Measurements from ENCODE around the gene KLK6.

KLK6 gene

GRCh38 chr19:50947123-50947522 lies 22.3 kb downstream of the KLK6 start:
- DNase-seq: no peak

GRCh38 chr19:50944795-50945194 lies 24.6 kb downstream of the KLK6 start:
- DNase-seq: no peak

- no peak for DNase-seq
Measured at GRCh38 chr19:50943074-50943828, 26.1 kb downstream of the KLK6 start.

GRCh38 chr19:50939596-50939995 lies 29.8 kb downstream of the KLK6 start:
- DNase-seq: no peak

- peak; percentile 34 for DNase-seq
Measured at GRCh38 chr19:50933640-50934039, 35.8 kb downstream of the KLK6 start.

- no peak for DNase-seq
Measured at GRCh38 chr19:50932690-50933083, 36.7 kb downstream of the KLK6 start.

GRCh38 chr19:50932018-50932689 lies 37.2 kb downstream of the KLK6 start:
- no peak for DNase-seq

GRCh38 chr19:50931023-50931422 lies 38.4 kb downstream of the KLK6 start:
- no peak for DNase-seq

- DNase-seq: no peak
Measured at GRCh38 chr19:50928831-50929230, 40.6 kb downstream of the KLK6 start.

- no peak for DNase-seq
Measured at GRCh38 chr19:50926144-50926543, 43.2 kb downstream of the KLK6 start.

GRCh38 chr19:50925734-50926133 lies 43.7 kb downstream of the KLK6 start:
- no peak for DNase-seq

GRCh38 chr19:50924586-50924985 lies 44.8 kb downstream of the KLK6 start:
- DNase-seq: no peak

GRCh38 chr19:50922317-50922853 lies 47.0 kb downstream of the KLK6 start:
- peak; percentile 90 for DNase-seq

GRCh38 chr19:50921426-50922316 lies 47.7 kb downstream of the KLK6 start:
- DNase-seq: no peak

GRCh38 chr19:50916069-50916468 lies 53.3 kb downstream of the KLK6 start:
- no peak for DNase-seq

- DNase-seq: no peak
Measured at GRCh38 chr19:50912727-50913716, 56.4 kb downstream of the KLK6 start.

GRCh38 chr19:50912102-50912599 lies 57.2 kb downstream of the KLK6 start:
- DNase-seq: no peak

- DNase-seq: no peak
Measured at GRCh38 chr19:50911206-50912101, 57.9 kb downstream of the KLK6 start, which contains the start of gene KLK4. Gene KLK4 (minus strand): TSS chr19:50911395. CDS start chr19:50910738, 657 bp downstream.

GRCh38 chr19:50910722-50911121 lies 58.7 kb downstream of the KLK6 start:
- no peak for DNase-seq

Data from hematopoietic multipotent progenitor cell treated with erythropoietin and hydrocortisone succinate and interleukin-3 and kit ligand, for 4 days (in vitro differentiated cells).